Cardiac muscle cell (in vitro differentiated cells and primary cell): Measurements from ENCODE around the gene CHTF18. TPM values are rescaled to one million over a fixed set of nuclear protein-coding genes. Genes with fewer than 3 reads are reported as not detected.

Source experiments
- DNase-seq, 2 donors: peaks; one replicate each; pipeline versions ENCODE4 v3.0.0 to v3.0.0-alpha.2; 2010 to 2017; ENCODE audit warnings: low read depth in 1 of 2, low spot score in 1 of 2
- H3K27ac ChIP-seq: fragments of 200-600 bp; sonication (generic); 2 replicates; pipeline ENCODE4 v1.5.1; 2016
- H3K27me3 ChIP-seq: fragments of 200-600 bp; sonication (generic); 2 replicates; pipeline ENCODE4 v1.6.0; 2016; ENCODE audit warnings: control low read depth
- H3K36me3 ChIP-seq: fragments of 200-600 bp; sonication (generic); 2 replicates; pipeline ENCODE4 v1.5.1; 2016; ENCODE audit warnings: control low read depth
- H3K4me1 ChIP-seq: fragments of 200-600 bp; sonication (generic); 2 replicates; pipeline ENCODE4 v1.8.1; 2017; ENCODE audit warnings: low read depth, mild to moderate bottlenecking, mixed run types
- H3K4me3 ChIP-seq: fragments of 200-600 bp; sonication (generic); 2 replicates; pipeline ENCODE4 v1.5.1; 2016; ENCODE audit warnings: mild to moderate bottlenecking
- H3K9me3 ChIP-seq: fragments of 200-600 bp; sonication (generic); 2 replicates; pipeline ENCODE4 v1.5.1; 2017; ENCODE audit warnings: low read depth, mild to moderate bottlenecking, control low read depth
- CTCF ChIP-seq: IDR thresholded peaks from 2 replicates; pipeline ENCODE4 v1.5.1; 2012; ENCODE audit warnings: low read depth, mild to moderate bottlenecking, low read length
- polyA plus RNA-seq: library from polyadenylated mRNA; unstranded; fragments of >200 nt; fragmentation: Nextera tagmentation; extraction: Ambion mirVana; gene quantifications from 2 replicates; pipeline ENCODE4 v1.2.1, GENCODE V29; 2016
- total RNA-seq: library from RNA; depleted of rRNA; stranded (reverse); fragments of >200 nt; gene quantifications from 2 replicates; pipeline ENCODE4 v1.2.3, GENCODE V29; 2016

CHTF18 gene
- total and polyA plus RNA-seq, 2 experiments from 2014 or later: 43.6 to 107 TPM

GRCh38 chr16:824194-824593 is 35.8 kb downstream of the CHTF18 start:
- no peak overlapping the region for H3K27ac ChIP-seq
- no peaks in the 10 kb centered on the region for H3K4me1 ChIP-seq
- no peaks in the 10 kb centered on the region for H3K36me3 ChIP-seq
- TF ChIP-seq CTCF: no peak
- no peak for DNase-seq
- no peaks in the 10 kb centered on the region for H3K27me3 ChIP-seq
- H3K9me3 ChIP-seq: no peaks in the 10 kb centered on the region
- H3K4me3 ChIP-seq: no peak overlapping the region

GRCh38 chr16:824601-825000 is 36.2 kb downstream of the CHTF18 start:
- H3K27me3 ChIP-seq: no peaks in the 10 kb centered on the region
- H3K27ac ChIP-seq: no peak overlapping the region
- no peak for DNase-seq
- no peaks in the 10 kb centered on the region for H3K36me3 ChIP-seq
- no peak overlapping the region for H3K4me3 ChIP-seq
- H3K4me1 ChIP-seq: no peaks in the 10 kb centered on the region
- no peaks in the 10 kb centered on the region for H3K9me3 ChIP-seq
- TF ChIP-seq CTCF: no peak

GRCh38 chr16:825341-826061 is 37.1 kb downstream of the CHTF18 start:
- H3K9me3 ChIP-seq: no peaks in the 10 kb centered on the region
- no peak for DNase-seq
- H3K27me3 ChIP-seq: no peaks in the 10 kb centered on the region
- no peak overlapping the region for H3K4me3 ChIP-seq
- H3K36me3 ChIP-seq: no peaks in the 10 kb centered on the region
- TF ChIP-seq CTCF: no peak
- H3K4me1 ChIP-seq: no peaks in the 10 kb centered on the region
- H3K27ac ChIP-seq: no peak overlapping the region

- Histone ChIP-seq H3K4me1 (no peaks in the 10 kb centered on the region), H3K36me3 (no peaks in the 10 kb centered on the region), H3K27ac (no peak overlapping the region), H3K4me3 (no peak overlapping the region), H3K27me3 (no peaks in the 10 kb centered on the region), H3K9me3 (no peaks in the 10 kb centered on the region)
- TF ChIP-seq CTCF: no peak
- no peak for DNase-seq
These were observed 39.1 kb downstream of the CHTF18 start for GRCh38 chr16:827513-827912.

GRCh38 chr16:828891-829290 is 40.5 kb downstream of the CHTF18 start:
- no peaks in the 10 kb centered on the region for H3K9me3 ChIP-seq
- no peak overlapping the region for H3K4me3 ChIP-seq
- H3K36me3 ChIP-seq: no peaks in the 10 kb centered on the region
- H3K27ac ChIP-seq: no peak overlapping the region
- no peaks in the 10 kb centered on the region for H3K4me1 ChIP-seq
- DNase-seq: no peak
- TF ChIP-seq CTCF: no peak
- H3K27me3 ChIP-seq: no peaks in the 10 kb centered on the region
